Measurements from ENCODE around the gene PRDM16. TPM values are rescaled to one million over a fixed set of nuclear protein-coding genes. Genes with fewer than 3 reads are reported as not detected.

PRDM16 gene
- total RNA-seq, 2 donors from 2014 or later, result not detected

DNA sequence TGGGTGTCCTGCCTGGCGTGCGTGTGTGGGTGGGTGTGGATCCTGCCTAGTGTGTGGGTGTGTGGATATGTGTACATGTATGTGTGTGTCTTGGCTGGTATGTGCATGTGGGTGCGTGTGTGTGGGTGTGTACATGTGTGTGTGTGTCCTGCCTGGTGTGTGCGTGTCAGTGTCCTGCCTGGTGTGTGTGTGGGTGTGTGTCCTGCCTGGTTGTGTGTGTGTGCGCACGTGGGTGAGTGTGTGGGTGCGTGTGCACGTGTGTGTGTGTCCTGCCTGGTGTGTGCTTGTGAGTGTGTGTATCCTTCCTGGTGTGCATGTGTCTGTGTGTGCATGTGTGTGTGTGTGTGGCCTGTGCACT lies 60.1 kb downstream of the PRDM16 start:
- Mint-ChIP-seq H3K4me3 (no peak overlapping the region), H3K4me1 (no peaks in the 10 kb centered on the region), H3K27me3 (peaks cover 3% of the 10 kb centered on the region), H3K9me3 (no peaks in the 10 kb centered on the region), H3K36me3 (ENCODE audit: low read depth) (no peaks in the 10 kb centered on the region), H3K27ac (no peak overlapping the region)
- no peak for ATAC-seq (replicated peaks)

GRCh38 chr1:3130268-3130667 lies 61.3 kb downstream of the PRDM16 start:
- Mint-ChIP-seq H3K27me3 (peaks cover 3% of the 10 kb centered on the region), H3K36me3 (ENCODE audit: low read depth) (no peaks in the 10 kb centered on the region), H3K4me1 (no peaks in the 10 kb centered on the region), H3K9me3 (no peaks in the 10 kb centered on the region), H3K27ac (no peak overlapping the region), H3K4me3 (no peak overlapping the region)
- no peak for ATAC-seq (replicated peaks)

DNA sequence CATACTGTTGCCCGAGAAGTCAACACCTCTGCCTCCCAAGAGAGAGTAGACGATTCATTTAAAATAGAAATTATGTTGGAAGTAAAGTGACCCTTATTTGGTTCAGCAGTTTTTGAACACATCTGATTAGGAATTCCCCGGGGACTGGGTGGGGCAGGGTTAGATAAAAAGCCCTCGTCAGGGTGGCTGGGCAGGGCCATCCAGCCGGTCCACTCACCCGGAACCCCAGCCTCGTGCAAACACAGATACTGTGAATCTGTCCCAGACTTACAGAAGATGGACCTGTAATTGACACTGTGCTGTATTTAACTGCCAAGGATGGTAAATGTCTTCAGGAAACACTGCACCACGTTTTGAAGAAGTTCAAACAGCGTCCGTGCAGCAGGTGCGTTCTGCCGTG lies 63.7 kb downstream of the PRDM16 start:
- no peak overlapping the region for H3K27ac Mint-ChIP-seq
- H3K4me3 Mint-ChIP-seq, result no peak overlapping the region
- H3K9me3 Mint-ChIP-seq, result no peaks in the 10 kb centered on the region
- no peaks in the 10 kb centered on the region for H3K4me1 Mint-ChIP-seq
- H3K36me3 Mint-ChIP-seq (ENCODE audit: low read depth), result no peaks in the 10 kb centered on the region
- H3K27me3 Mint-ChIP-seq, result peaks cover 3% of the 10 kb centered on the region
- ATAC-seq (replicated peaks), result no peak

DNA sequence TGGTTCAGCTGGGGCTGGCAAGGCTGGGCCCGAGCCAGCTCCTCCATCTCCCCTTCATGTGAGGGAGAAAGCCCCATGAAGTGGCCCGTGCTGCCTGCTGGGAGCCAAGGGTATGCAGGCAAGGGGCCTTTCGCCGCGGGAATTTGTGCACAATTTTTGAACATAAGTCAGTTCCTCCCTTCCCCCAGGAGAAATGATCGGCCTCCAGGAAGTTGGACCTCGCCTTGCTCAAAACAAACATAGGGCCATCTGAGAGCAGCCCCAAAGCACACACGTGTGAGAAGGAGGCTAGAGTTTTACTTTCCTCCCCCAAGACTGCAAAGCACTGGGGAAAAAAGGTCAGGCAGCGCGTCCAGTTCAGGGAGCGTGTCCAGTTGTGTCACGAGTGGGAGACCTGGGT lies 64.7 kb downstream of the PRDM16 start:
- Mint-ChIP-seq H3K9me3 (no peaks in the 10 kb centered on the region), H3K4me3 (no peak overlapping the region), H3K27me3 (peaks cover 3% of the 10 kb centered on the region), H3K4me1 (no peaks in the 10 kb centered on the region), H3K27ac (no peak overlapping the region), H3K36me3 (ENCODE audit: low read depth) (no peaks in the 10 kb centered on the region)
- no peak for ATAC-seq (replicated peaks)

- Mint-ChIP-seq H3K36me3 (ENCODE audit: low read depth) (no peaks in the 10 kb centered on the region), H3K4me1 (no peaks in the 10 kb centered on the region), H3K27me3 (no peaks in the 10 kb centered on the region), H3K4me3 (no peak overlapping the region), H3K9me3 (no peaks in the 10 kb centered on the region), H3K27ac (no peak overlapping the region)
- ATAC-seq (replicated peaks), result no peak
Observed at GRCh38 chr1:3134381-3135072, 65.5 kb downstream of the PRDM16 start.

DNA sequence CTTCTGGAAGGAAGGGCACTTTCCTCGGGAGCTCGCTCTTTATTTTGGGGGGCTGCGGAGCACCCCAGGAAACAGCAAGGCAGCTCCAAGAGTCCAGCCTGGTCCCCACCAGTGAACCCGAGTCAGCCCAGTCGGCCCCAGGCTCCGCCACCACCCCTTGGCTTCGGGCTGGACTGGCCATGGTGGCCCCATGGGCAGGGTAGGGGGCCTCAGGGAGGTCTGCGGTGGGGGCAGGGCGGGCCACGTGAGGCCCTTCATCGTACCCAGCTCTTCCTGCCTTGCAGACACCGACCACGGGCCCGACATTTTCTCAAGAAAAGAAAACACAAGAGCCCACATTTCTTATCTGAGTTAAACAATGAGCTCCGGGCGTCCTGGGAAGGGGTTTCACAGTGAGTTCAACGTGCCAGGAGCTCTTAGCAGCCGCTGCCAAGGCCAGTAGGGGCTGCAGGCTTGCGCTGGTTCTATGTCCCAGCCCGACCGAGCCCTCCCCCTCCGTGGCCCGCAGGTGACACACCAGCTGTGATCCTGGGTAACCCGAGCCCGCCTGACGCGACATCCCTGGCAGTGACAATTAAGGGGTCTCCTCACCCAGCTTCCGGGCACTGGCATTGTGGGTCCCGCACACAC lies 66.2 kb downstream of the PRDM16 start:
- no peaks in the 10 kb centered on the region for H3K4me1 Mint-ChIP-seq

DNA sequence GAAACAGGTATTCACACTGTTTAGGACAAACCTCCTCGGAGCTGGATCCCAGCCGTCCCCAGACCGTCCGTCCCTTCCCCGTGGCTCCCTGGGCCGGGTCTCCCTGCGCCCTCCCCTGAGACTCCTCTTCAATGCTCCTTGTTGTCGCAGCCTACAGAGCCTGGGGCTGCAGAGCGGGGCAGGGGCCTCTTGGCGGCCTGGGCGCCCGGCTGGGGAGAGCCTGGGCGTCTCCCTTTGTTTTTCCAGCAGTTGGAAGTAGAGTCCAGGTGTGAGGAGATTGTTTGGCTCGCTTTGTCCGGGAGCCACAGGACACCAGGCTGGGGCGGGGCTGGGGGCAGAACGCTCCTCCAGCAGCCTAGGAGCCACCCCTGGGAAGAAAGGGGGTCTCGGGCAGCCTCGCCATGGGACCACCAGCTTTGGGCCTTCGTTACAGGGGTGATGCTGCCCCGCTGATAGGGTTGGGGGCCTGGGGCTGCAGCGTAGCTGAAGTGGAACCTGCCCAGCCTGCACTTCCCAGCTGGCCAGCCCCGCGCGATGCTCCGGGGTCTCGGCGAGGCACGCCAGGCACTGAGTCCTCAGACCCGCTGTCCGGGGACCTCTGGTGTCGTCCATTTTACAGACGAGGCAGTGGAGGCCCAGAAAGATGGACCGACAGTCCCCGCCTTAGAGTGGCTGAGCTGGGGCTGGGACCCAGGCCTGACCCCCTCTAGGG lies 66.9 kb downstream of the PRDM16 start:
- Mint-ChIP-seq H3K36me3 (ENCODE audit: low read depth) (no peaks in the 10 kb centered on the region), H3K4me1 (no peaks in the 10 kb centered on the region), H3K9me3 (no peaks in the 10 kb centered on the region), H3K27ac (no peak overlapping the region), H3K4me3 (no peak overlapping the region), H3K27me3 (no peaks in the 10 kb centered on the region)
- ATAC-seq (replicated peaks), result no peak

More for the DNA sequence above, 66.2 kb downstream of the PRDM16 start:
- no peaks in the 10 kb centered on the region for H3K27me3 Mint-ChIP-seq
- no peak overlapping the region for H3K27ac Mint-ChIP-seq
- no peaks in the 10 kb centered on the region for H3K36me3 Mint-ChIP-seq (ENCODE audit: low read depth)
- ATAC-seq (replicated peaks), result no peak
- no peak overlapping the region for H3K4me3 Mint-ChIP-seq
- no peaks in the 10 kb centered on the region for H3K9me3 Mint-ChIP-seq

- Mint-ChIP-seq H3K27ac (no peak overlapping the region), H3K27me3 (no peaks in the 10 kb centered on the region), H3K36me3 (ENCODE audit: low read depth) (no peaks in the 10 kb centered on the region), H3K9me3 (no peaks in the 10 kb centered on the region), H3K4me3 (no peak overlapping the region), H3K4me1 (no peaks in the 10 kb centered on the region)
- no peak for ATAC-seq (replicated peaks)
Observed at GRCh38 chr1:3136532-3136931, 67.5 kb downstream of the PRDM16 start.

- Mint-ChIP-seq H3K36me3 (ENCODE audit: low read depth) (no peaks in the 10 kb centered on the region), H3K4me3 (no peak overlapping the region), H3K27me3 (no peaks in the 10 kb centered on the region), H3K9me3 (no peaks in the 10 kb centered on the region), H3K27ac (no peak overlapping the region), H3K4me1 (no peaks in the 10 kb centered on the region)
- ATAC-seq (replicated peaks), result no peak
Observed at GRCh38 chr1:3137111-3138100, 68.4 kb downstream of the PRDM16 start.

DNA sequence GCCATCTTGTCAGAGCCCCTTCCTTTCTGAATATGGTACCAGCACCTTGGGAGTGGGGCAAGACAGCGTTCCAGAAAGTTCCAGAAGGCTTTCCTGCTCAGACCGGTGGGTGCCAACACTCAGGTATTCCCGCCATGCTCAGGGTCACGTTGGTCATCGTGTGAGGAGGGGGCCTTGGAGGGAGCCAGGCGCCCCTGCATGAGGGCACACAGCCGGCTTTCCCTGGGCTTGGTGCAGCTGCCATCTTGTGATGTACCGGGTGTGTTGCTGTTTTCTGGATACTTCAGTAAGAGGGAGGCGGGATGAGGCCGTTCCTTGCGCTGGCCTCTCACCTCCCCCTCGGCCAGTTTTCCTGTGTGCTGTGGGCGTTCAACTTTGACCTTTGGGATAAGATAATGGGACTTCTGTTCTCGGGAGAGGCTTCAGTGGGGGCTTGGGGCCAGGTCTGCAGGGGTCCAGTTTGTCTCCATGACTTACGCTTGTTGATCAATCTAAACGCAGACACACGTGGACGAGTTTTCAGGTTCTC lies 69.7 kb downstream of the PRDM16 start:
- H3K4me1 Mint-ChIP-seq, result no peaks in the 10 kb centered on the region
- ATAC-seq (replicated peaks), result no peak
- H3K4me3 Mint-ChIP-seq, result no peak overlapping the region
- H3K36me3 Mint-ChIP-seq (ENCODE audit: low read depth), result no peaks in the 10 kb centered on the region
- no peaks in the 10 kb centered on the region for H3K27me3 Mint-ChIP-seq
- H3K9me3 Mint-ChIP-seq, result no peaks in the 10 kb centered on the region
- no peak overlapping the region for H3K27ac Mint-ChIP-seq

GRCh38 chr1:3139451-3139852 lies 70.4 kb downstream of the PRDM16 start:
- no peaks in the 10 kb centered on the region for H3K27me3 Mint-ChIP-seq
- no peak overlapping the region for H3K27ac Mint-ChIP-seq
- no peaks in the 10 kb centered on the region for H3K4me1 Mint-ChIP-seq
- no peaks in the 10 kb centered on the region for H3K36me3 Mint-ChIP-seq (ENCODE audit: low read depth)
- ATAC-seq (replicated peaks), result no peak
- no peak overlapping the region for H3K4me3 Mint-ChIP-seq
- no peaks in the 10 kb centered on the region for H3K9me3 Mint-ChIP-seq

DNA sequence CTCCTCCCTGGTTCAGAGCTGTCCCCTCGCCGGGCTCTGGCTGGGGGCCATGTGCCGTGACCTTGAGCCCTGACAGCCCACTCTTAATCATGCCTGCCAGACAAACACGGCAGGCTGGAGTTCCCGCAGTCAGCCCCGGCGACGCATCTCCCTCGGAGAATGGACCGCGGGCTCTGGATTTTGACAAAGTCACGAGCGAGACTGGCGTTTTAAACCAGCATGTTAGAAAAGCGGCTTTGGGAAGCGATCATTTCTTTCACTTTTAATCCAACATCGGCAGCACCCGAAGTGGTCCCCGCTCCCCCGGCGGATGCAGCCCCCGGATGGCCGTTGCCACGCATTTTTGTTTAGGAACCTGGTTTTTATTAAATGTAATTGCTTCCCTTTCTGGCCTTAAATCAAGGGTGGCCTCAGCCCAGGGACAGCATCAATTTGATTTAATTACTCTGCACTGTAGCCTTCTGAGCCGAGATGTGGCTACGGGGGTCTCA lies 70.9 kb downstream of the PRDM16 start:
- Mint-ChIP-seq H3K4me1 (no peaks in the 10 kb centered on the region), H3K9me3 (no peaks in the 10 kb centered on the region), H3K4me3 (no peak overlapping the region), H3K27me3 (no peaks in the 10 kb centered on the region), H3K36me3 (ENCODE audit: low read depth) (no peaks in the 10 kb centered on the region), H3K27ac (no peak overlapping the region)
- ATAC-seq (replicated peaks), result no peak

DNA sequence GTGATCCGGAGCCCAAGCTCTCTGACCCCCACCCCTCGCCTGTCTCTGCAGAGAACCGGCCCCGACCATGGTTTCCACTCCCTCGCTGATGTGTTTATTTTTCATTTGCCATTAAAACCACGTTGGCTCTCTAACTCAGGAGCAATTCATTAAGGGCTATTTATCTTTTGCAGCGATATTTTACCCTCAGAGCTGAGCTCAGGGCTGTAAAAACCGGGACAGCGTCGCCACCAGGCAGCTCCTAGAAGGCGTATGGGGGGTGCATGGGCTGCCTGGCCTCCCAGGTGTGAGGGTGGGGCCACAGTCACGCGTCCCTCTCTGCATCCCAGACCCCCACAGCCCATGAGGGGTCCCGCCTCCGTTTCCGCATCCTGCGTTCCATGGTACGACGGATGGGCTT lies 71.4 kb downstream of the PRDM16 start:
- H3K9me3 Mint-ChIP-seq, result no peaks in the 10 kb centered on the region
- no peak overlapping the region for H3K4me3 Mint-ChIP-seq
- no peaks in the 10 kb centered on the region for H3K27me3 Mint-ChIP-seq
- no peaks in the 10 kb centered on the region for H3K4me1 Mint-ChIP-seq
- no peaks in the 10 kb centered on the region for H3K36me3 Mint-ChIP-seq (ENCODE audit: low read depth)
- no peak overlapping the region for H3K27ac Mint-ChIP-seq
- no peak for ATAC-seq (replicated peaks)

DNA sequence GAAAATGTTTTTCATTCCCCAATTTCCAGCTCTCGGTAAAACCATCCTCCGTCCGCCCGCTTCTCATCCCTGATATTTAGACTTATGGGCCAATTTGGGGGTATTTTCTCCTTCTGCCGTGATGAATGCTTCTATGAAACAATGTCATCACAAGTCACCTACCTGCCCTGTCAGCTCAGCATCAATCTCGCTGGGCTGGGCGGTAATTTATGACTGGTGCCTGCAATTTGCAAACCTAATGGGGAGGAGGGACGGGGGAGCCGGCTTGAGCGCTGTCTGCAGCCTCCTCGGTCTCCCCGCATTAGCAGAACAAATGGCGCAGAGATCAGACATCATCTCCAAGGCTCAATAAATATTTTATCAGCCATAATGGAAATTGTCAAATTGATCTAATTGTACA lies 72.1 kb downstream of the PRDM16 start:
- no peaks in the 10 kb centered on the region for H3K4me1 Mint-ChIP-seq
- H3K4me3 Mint-ChIP-seq, result no peak overlapping the region
- ATAC-seq (replicated peaks), result no peak
- no peaks in the 10 kb centered on the region for H3K36me3 Mint-ChIP-seq (ENCODE audit: low read depth)
- no peaks in the 10 kb centered on the region for H3K27me3 Mint-ChIP-seq
- H3K27ac Mint-ChIP-seq, result no peak overlapping the region
- H3K9me3 Mint-ChIP-seq, result no peaks in the 10 kb centered on the region

Data from activated T-helper 17 cell treated with anti-CD3 and anti-CD28 coated beads, Interleukin-2, amount 50 U/mL, for 72 hours (primary cell).